Measurements from ENCODE around the gene NKD1.

The NKD1 gene

DNA sequence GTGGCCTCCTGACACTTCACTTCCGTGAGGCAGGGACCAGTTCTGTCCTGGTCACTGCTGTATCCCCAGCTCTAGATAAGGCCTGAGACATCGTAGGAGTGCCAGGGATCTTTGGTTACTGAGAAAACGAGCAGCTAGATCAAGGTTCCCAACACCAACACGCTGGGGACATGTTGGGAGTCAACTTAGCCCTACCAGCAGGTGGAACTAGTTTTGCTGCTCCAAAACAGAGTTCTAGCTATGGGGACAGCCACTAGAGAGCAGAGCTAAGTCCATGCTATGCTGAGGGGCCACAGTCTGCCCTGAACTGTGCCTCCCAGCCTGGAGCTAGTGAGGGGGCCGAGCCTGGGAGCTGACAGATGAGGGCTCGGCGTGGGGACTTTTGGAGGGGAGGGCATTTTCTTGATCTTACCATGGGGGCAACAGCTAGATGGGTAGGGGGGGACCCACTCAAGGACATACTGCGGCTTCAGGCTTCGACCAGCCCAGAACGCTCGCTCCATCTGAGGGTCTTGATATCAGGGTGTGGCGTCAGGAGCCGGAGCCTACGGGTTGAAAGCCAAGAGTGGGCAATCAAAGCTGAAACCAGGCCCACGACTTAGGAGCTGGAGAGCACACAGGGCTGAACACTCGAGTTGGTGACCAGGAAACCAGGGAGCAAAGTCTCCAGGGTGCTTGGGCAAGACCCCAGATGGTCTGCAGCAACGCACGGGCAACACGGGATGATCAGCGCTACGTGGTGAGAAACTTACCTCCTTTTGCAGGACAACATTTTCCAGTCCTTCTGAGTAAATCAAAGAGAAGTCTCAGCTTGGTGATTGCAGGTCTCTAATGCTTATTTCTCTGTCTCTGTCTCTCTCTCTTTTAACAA, 119.5 kb downstream of the NKD1 start:
- no peak for DNase-seq (ENCODE audit: extremely low read depth, low read depth)

DNA sequence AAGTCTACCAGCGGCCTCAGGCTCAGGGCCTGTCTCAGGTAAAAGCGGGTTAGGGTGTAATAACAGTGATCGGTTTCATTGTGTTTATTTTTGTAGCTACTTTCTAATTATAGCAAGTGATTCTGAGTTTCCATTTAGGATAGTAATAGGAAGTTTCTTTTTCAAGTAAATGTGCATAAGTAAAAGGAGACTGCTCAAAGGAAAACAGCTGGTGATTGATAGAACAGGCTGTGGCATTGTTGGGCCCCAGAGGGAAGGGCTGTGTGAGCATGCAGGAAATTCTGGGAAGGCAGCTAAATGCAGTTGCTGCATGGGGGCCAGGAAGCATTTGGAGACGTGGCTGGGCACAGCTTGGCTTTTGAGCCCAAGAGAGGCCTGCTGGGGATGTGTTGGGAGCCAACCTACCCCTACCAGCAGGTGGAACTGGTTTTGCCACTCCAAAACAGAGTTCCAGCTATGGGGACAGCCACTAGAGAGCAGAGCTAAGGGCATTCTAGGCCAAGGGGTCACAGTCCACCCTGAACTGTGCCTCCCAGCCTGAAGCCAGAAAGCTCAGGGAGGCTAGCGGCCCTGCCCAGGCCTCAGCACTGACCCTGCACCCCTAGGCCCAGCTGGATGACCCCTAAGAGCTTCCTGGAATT, 120.3 kb downstream of the NKD1 start:
- no peak for TF ChIP-seq CTCF (IDR thresholded peaks at IDR 0.05; ENCODE audit: low read depth, low read length)
- DNase-seq (ENCODE audit: extremely low read depth, low read depth), result no peak

More for the DNA sequence above, 119.5 kb downstream of the NKD1 start:
- TF ChIP-seq CTCF (IDR thresholded peaks at IDR 0.05; ENCODE audit: low read depth, low read length), result no peak

- no peak for DNase-seq (ENCODE audit: extremely low read depth, low read depth)
- TF ChIP-seq CTCF (IDR thresholded peaks at IDR 0.05; ENCODE audit: low read depth, low read length), result no peak
These were observed 121.5 kb downstream of the NKD1 start for GRCh38 chr16:50669741-50670140.

DNA sequence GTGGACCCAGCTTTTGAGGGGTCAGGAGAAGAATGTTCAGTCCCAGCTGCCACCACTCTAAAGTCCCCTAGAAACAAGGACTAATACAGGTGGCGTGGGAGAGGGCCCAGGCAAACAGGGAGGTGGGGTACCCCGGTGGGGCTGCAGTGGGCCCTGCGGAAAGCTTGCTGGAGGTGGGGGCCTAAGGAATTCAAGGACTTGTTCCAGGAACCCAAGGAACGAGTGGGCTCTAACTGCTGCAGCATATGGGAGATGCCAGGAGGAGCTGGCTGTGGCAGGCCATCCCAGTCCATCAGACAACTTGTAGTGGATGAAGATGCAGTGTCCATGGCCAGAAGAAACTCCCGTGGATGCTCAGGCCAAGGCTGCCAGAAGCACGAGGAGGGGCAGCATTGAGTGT, 122.3 kb downstream of the NKD1 start:
- DNase-seq (ENCODE audit: extremely low read depth, low read depth), result no peak
- TF ChIP-seq CTCF (IDR thresholded peaks at IDR 0.05; ENCODE audit: low read depth, low read length), result no peak

DNA sequence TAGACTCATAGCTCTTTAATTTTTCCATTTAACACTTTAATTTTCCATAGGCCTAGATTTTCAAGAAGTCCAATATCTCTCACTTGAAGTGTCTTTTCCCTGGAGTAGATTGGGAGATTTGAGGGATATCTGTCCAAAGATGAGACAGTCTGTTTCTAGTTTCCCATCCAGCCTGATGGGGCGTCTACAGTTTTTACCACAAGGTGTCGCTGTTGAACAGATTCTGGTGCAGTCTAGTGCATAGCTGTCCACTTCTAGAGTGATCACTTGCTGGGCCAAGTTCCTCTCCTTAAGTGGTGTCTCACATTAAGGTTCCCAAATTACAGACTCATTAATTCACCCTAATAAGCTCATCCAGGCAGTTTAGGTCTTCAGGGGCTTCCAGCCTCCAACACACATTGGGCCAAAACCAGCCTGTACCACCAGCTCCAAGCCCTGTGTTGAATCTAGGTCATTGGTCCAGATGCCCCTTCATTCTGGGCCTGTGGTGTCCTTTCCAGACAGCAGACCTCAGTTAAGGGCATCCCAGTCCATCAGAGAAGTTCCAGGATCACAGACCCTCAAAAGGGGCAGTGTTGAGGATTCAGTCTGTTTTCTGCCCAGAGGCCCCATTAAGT, 123.6 kb downstream of the NKD1 start:
- DNase-seq (ENCODE audit: extremely low read depth, low read depth), result no peak
- TF ChIP-seq CTCF (IDR thresholded peaks at IDR 0.05; ENCODE audit: low read depth, low read length), result peak; percentile 29

GRCh38 chr16:50673496-50674275, 125.5 kb downstream of the NKD1 start:
- no peak for DNase-seq (ENCODE audit: extremely low read depth, low read depth)
- no peak for TF ChIP-seq CTCF (IDR thresholded peaks at IDR 0.05; ENCODE audit: low read depth, low read length)
